HepG2 (cell line): ENCODE results near the gene LCAT. TPM values are rescaled to one million over a fixed set of nuclear protein-coding genes. Genes with fewer than 3 reads are reported as not detected.

Experiments used
- ADNP ChIP-seq: sonication (generic); formaldehyde crosslinking; IDR thresholded peaks from 2 replicates; pipeline ENCODE4 v1.4.0; 2020; ENCODE audit warnings: missing genetic modification reagents
- BRCA1 ChIP-seq: sonication (generic); formaldehyde crosslinking; IDR thresholded peaks from 2 replicates; pipeline ENCODE4 v1.4.0; 2020; ENCODE audit warnings: missing genetic modification reagents
- ELF4 ChIP-seq: sonication (generic); formaldehyde crosslinking; IDR thresholded peaks from 2 replicates; pipeline ENCODE4 v1.5.0; 2020; ENCODE audit warnings: missing genetic modification reagents, mild to moderate bottlenecking, moderate library complexity, borderline replicate concordance
- FOSL1 ChIP-seq: sonication (generic); formaldehyde crosslinking; IDR thresholded peaks from 2 replicates; pipeline ENCODE4 v1.9.0; 2021; ENCODE audit warnings: missing genetic modification reagents, borderline replicate concordance
- HIVEP1 ChIP-seq: sonication (generic); formaldehyde crosslinking; IDR thresholded peaks from 2 replicates; pipeline ENCODE4 v1.4.0; 2020; ENCODE audit warnings: mild to moderate bottlenecking, missing genetic modification reagents
- KAT8 ChIP-seq: IDR thresholded peaks from 2 replicates; pipeline ENCODE4 v1.6.1; 2016; ENCODE audit warnings: missing genetic modification reagents, missing compliant biosample characterization
- NFYB ChIP-seq: sonication (generic); formaldehyde crosslinking; IDR thresholded peaks from 2 replicates; pipeline ENCODE4 v1.4.0; 2020; ENCODE audit warnings: missing genetic modification reagents
- SOX13 ChIP-seq, 3 experiments: fragments of 450-650 bp in 1 of 3; sonication (generic) in 1 of 3; formaldehyde crosslinking in 1 of 3; IDR thresholded peaks in 2 of 3; conservative IDR thresholded peaks in 1 of 3; 2 replicates each; pipeline versions ENCODE4 v1.5.0 to v1.6.1; 2016 to 2020; ENCODE audit warnings: antibody characterized with exemption in 1 of 3, mild to moderate bottlenecking in 1 of 3, missing compliant biosample characterization in 1 of 3, missing genetic modification reagents in 1 of 3, moderate library complexity in 1 of 3
- ZBTB8A ChIP-seq: sonication (generic); formaldehyde crosslinking; IDR thresholded peaks from 2 replicates; pipeline ENCODE4 v1.4.0; 2020; ENCODE audit warnings: mild to moderate bottlenecking, low read depth, missing genetic modification reagents, borderline replicate concordance
- ZFX ChIP-seq: sonication (generic); formaldehyde crosslinking; IDR thresholded peaks from 2 replicates; pipeline ENCODE4 v1.4.0; 2020; ENCODE audit warnings: mild to moderate bottlenecking, low read depth, missing genetic modification reagents, moderate library complexity
- ZNF3 ChIP-seq: IDR thresholded peaks from 2 replicates; pipeline ENCODE4 v1.7.0; 2017; ENCODE audit warnings: inconsistent platforms
- ZNF614 ChIP-seq: IDR thresholded peaks from 2 replicates; pipeline ENCODE4 v1.6.1; 2018; ENCODE audit warnings: missing biosample characterization, missing genetic modification reagents, inconsistent platforms, borderline replicate concordance
- ZNF709 ChIP-seq: sonication (generic); formaldehyde crosslinking; IDR thresholded peaks from 2 replicates; pipeline ENCODE4 v1.5.0; 2020; ENCODE audit warnings: mild to moderate bottlenecking, missing genetic modification reagents
- ZNF747 ChIP-seq: sonication (generic); formaldehyde crosslinking; IDR thresholded peaks from 2 replicates; pipeline ENCODE4 v1.8.1; 2023; ENCODE audit warnings: missing genetic modification reagents, mild to moderate bottlenecking, borderline replicate concordance
- polyA plus RNA-seq, 8 experiments: library from polyadenylated mRNA; depleted of rRNA in 3 of 8; stranded (reverse) in 7 of 8; unstranded in 1 of 8; fragments of >200 nt; fragmentation: Illumina TruSeq in 4 of 8; extraction: Trizol in 4 of 8; gene quantifications; 2 replicates each; pipeline versions ENCODE4 v1.2.1 to v1.2.3, GENCODE V29; 2011 to 2016; ENCODE audit warnings: low read depth in 4 of 8, missing spikeins in 1 of 8, mixed read lengths in 1 of 8; ENCODE audit not compliant: insufficient read depth in 1 of 8
- total RNA-seq, 5 experiments: library from RNA; depleted of rRNA; stranded (reverse); fragments of >200 nt; fragmentation: Illumina TruSeq; extraction: Trizol; gene quantifications; 2 replicates each; pipeline ENCODE4 v1.2.3, GENCODE V29; 2016; ENCODE audit warnings: low read depth in 1 of 5
- TF ChIP-seq, protein P1 (sequence below): sonication (generic); formaldehyde crosslinking; IDR thresholded peaks from 2 replicates; pipeline ENCODE4 v1.5.0; 2020; ENCODE audit warnings: missing genetic modification reagents
- TF ChIP-seq, protein P2 (sequence below): IDR thresholded peaks from 2 replicates; pipeline ENCODE4 v1.6.1; 2016; ENCODE audit warnings: mild to moderate bottlenecking, missing biosample characterization, missing genetic modification reagents
- TF ChIP-seq, protein P3 (sequence below): IDR thresholded peaks from 2 replicates; pipeline ENCODE4 v1.6.1; 2016; ENCODE audit warnings: low read depth, borderline replicate concordance
- TF ChIP-seq, protein P4 (sequence below): sonication (generic); formaldehyde crosslinking; IDR thresholded peaks from 2 replicates; pipeline ENCODE4 v1.4.0; 2020; ENCODE audit warnings: missing genetic modification reagents
- TF ChIP-seq, protein P5 (sequence below): IDR thresholded peaks from 2 replicates; pipeline ENCODE4 v1.6.1; 2012; ENCODE audit warnings: low read length, improper control_type of control experiment

LCAT gene
- total and polyA plus RNA-seq, 2 of the 13 experiments (the other 11 are each of a cell fraction or from before 2014, with no cell fraction given): 36.1 to 38.9 TPM

DNA sequence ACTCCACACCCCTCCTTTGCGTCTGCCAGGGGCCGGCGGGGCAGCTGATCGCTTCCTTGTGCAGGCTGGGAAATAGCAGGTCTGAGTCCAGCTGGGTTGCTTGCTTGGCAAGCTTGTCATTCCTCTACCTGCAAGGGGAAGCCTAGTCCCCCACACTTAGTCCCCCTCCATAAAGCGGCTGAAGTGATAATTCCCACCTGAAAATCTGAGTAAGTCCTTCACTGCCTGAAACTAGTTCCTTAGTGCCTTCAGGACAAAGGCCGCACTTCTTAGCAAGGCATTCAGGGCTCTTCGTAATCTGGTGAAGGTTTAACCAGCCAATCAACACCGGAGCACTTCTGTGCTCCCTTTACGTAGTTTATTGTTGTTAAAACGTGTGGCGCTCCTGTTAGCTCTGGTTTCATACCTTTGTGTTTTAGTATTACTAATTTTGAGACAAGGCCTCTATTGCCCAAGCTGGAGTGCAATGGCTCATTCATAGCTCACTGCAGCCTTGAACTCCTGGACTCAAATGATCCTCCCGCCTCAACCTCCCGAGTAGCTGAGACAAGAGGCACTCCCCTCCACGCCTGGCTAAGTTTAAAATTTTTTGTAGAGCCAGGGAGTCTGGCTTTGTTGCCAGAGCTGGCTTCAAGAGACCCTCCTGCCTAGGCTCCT, 50.0 kb downstream of the LCAT start (continued):
- TF ChIP-seq ZFX: no peak
- no peak for TF ChIP-seq ZNF3 (CRISPR knock-in tag)
- TF ChIP-seq, protein P1, sequence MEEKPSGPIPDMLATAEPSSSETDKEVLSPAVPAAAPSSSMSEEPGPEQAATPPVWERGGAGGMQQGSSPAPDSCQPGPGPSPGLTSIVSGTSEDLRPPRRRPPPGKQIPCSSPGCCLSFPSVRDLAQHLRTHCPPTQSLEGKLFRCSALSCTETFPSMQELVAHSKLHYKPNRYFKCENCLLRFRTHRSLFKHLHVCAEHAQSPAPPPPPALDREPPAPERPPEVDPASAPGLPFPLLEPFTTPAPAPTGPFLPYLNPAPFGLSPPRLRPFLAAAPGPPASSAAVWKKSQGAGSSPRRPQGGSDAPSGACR: no peak
- TF ChIP-seq, protein P2, sequence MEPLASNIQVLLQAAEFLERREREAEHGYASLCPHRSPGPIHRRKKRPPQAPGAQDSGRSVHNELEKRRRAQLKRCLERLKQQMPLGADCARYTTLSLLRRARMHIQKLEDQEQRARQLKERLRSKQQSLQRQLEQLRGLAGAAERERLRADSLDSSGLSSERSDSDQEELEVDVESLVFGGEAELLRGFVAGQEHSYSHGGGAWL (CRISPR knock-in tag): 0 out of 2 replicates have a peak, but pooled peaks have one; percentile 11
- no peak for TF ChIP-seq HIVEP1
- TF ChIP-seq, protein P3, sequence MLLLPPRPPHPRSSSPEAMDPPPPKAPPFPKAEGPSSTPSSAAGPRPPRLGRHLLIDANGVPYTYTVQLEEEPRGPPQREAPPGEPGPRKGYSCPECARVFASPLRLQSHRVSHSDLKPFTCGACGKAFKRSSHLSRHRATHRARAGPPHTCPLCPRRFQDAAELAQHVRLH (CRISPR knock-in tag): 0 out of 2 replicates have a peak, but pooled peaks have one; percentile 15
- TF ChIP-seq, protein P4, sequence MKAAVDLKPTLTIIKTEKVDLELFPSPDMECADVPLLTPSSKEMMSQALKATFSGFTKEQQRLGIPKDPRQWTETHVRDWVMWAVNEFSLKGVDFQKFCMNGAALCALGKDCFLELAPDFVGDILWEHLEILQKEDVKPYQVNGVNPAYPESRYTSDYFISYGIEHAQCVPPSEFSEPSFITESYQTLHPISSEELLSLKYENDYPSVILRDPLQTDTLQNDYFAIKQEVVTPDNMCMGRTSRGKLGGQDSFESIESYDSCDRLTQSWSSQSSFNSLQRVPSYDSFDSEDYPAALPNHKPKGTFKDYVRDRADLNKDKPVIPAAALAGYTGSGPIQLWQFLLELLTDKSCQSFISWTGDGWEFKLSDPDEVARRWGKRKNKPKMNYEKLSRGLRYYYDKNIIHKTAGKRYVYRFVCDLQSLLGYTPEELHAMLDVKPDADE (CRISPR knock-in tag): no peak
- no peak for TF ChIP-seq FOSL1 (CRISPR knock-in tag)
- TF ChIP-seq ELF4: no peak
- TF ChIP-seq KAT8 (CRISPR knock-in tag): no peak
- no peak for TF ChIP-seq ZNF709 (CRISPR knock-in tag)
- TF ChIP-seq, protein P5, sequence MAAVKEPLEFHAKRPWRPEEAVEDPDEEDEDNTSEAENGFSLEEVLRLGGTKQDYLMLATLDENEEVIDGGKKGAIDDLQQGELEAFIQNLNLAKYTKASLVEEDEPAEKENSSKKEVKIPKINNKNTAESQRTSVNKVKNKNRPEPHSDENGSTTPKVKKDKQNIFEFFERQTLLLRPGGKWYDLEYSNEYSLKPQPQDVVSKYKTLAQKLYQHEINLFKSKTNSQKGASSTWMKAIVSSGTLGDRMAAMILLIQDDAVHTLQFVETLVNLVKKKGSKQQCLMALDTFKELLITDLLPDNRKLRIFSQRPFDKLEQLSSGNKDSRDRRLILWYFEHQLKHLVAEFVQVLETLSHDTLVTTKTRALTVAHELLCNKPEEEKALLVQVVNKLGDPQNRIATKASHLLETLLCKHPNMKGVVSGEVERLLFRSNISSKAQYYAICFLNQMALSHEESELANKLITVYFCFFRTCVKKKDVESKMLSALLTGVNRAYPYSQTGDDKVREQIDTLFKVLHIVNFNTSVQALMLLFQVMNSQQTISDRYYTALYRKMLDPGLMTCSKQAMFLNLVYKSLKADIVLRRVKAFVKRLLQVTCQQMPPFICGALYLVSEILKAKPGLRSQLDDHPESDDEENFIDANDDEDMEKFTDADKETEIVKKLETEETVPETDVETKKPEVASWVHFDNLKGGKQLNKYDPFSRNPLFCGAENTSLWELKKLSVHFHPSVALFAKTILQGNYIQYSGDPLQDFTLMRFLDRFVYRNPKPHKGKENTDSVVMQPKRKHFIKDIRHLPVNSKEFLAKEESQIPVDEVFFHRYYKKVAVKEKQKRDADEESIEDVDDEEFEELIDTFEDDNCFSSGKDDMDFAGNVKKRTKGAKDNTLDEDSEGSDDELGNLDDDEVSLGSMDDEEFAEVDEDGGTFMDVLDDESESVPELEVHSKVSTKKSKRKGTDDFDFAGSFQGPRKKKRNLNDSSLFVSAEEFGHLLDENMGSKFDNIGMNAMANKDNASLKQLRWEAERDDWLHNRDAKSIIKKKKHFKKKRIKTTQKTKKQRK: no peak
- no peak for TF ChIP-seq ADNP
- no peak for TF ChIP-seq ZNF614 (CRISPR knock-in tag)
- no peak for TF ChIP-seq SOX13 (IDR thresholded peaks at IDR 0.05)
- no peak for TF ChIP-seq SOX13 (CRISPR knock-in tag; conservative IDR thresholded peaks at IDR 0.05 in 1 of 2, IDR thresholded peaks at IDR 0.05 in 1 of 2)
- no peak for TF ChIP-seq ZNF747
- TF ChIP-seq ZBTB8A (CRISPR knock-in tag): no peak
- no peak for TF ChIP-seq NFYB (CRISPR knock-in tag)
- TF ChIP-seq BRCA1 (CRISPR knock-in tag): 0 out of 2 replicates have a peak, but pooled peaks have one; percentile 14
